GM18508 (cell line): ENCODE measurements around the gene PGBD1.

Source experiments
- ATAC-seq: cut with Tn5 transposase; IDR thresholded peaks from one replicate; pipeline ENCODE4 v1.9.1; 2021; ENCODE audit warnings: moderate number of reproducible peaks; ENCODE audit not compliant: insufficient read depth, unreplicated experiment

The PGBD1 gene

DNA sequence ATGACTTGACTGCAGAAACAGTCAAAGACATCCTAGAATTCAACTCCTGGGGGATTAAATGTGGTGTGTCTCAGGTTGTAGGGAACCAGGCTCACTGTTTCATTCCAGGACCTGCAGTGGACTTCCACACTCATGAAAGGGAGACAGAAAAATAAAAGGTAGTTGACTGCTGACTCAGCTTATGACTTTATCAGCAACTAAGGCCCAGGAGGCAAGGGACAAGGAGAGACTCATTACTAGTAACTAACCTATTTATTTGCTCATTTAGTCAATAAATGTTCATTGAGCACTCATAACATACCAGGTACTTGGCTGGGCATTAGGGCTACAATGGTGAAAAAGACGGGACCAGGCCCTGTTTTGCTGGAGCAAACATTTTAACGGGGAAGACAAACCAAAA, 51.7 kb downstream of the PGBD1 start:
- ATAC-seq = no peak

DNA sequence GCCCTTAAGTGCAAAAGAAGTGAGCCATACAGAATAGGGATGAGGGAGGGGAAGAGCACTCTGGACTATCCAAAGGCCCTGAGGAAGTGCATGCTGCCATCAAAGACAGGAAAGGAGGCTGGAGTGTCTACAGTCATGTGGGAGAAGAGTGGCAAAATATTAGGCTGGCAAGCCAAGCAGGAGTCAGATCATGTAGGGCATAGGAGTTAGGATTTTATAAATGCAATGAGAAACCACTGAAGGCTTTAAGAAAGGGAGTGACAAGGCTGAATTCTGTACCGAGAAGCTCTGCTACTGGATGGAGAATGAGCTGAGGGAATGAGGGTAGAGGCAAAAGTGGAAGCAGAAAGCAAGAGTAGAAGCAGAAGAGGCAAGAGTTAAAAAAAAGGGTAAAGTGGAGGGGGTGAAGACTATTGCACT, 52.2 kb downstream of the PGBD1 start:
- no peak for ATAC-seq

- ATAC-seq = no peak
These were observed 53.1 kb downstream of the PGBD1 start for GRCh38 chr6:28334286-28335039.

DNA sequence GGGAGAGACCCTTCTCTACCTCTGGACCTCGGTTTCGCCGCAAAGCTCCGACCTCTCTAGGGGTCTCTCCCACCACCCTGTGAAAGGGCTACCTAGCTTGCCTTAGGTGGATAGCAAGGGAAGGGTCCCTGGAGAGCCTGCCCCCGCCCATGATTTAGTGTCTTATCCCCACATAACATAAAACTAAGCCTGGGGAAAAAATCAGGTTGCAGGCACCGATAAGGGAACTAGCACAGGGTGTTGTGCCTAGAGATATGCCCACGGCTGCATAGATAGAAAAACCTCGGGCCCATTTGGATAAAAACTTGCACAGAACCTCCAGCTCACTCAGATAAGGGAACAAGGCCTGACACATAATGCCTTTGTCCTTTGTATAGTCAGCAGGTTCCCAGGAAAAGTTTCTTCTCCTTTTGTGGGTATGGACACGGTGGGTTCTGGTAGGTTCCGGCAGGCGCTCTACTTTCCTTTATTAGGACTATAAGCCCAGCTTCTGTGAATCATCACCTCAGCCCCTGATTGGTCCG, 53.7 kb downstream of the PGBD1 start:
- no peak for ATAC-seq

- ATAC-seq = peak; percentile 79
These were observed 54.4 kb downstream of the PGBD1 start, which contains the start of gene ZSCAN31 for GRCh38 chr6:28335564-28336283. Gene ZSCAN31, minus strand, starts transcription at chr6:28336148. Its CDS starts 6,465 bp downstream, at chr6:28329683.

DNA sequence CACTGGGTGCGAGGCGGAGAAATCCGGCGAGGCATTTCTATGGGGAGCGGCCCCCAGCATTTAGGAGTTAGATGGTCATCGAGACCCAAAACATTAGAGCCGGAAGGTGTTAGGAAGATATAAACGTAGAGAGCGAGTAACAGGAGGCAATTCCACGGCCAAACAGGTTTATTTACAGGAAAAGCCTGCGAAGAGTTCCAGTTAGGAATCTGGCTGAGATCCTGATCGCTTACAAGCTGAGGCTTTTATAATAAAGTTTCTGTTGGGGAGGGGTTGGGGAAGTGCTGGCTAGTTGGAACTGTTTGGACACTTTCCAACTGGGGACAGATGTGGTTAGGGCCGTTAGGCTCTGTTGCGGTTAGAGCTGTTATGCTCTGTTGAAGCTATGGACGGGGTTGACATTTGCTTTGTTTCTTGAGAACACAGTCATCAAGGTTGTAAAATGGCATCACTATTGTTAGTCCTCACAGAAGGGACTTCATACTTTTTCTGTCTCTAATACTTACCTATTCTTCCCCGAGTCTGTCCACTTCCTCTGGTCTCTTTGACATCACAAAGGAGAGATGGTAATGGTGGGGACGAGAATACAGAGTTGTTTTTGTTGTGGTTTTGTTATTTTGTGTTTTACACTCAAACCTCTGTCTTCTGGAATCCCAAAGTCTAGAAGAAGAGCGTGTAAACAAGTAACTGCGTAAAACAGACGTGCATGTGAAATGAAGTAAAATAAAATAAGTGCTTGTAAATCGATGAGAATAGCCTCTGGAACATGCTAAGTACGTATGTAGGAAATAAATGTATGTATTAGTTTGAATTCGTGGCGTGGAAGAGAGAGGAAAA, 55.1 kb downstream of the PGBD1 start:
- ATAC-seq = no peak

DNA sequence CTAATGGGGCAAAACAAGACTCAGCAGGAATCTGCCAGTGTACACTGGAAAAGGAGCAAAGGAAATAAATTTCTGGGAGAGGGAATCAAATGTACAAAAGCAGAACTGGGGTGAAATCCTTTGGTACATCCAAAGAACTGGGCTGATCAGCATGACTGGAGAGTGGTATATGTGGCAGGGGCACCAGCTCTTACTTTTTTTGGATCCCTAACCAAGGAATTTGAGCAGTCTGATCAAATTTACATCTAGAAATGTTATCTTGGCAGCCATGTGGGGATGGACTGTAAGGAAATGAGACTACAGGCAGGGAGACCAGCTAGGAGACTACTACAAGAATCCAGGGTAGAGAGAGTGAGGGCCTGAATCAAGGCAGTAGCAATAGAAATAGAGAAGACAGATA, 55.7 kb downstream of the PGBD1 start:
- ATAC-seq = no peak

DNA sequence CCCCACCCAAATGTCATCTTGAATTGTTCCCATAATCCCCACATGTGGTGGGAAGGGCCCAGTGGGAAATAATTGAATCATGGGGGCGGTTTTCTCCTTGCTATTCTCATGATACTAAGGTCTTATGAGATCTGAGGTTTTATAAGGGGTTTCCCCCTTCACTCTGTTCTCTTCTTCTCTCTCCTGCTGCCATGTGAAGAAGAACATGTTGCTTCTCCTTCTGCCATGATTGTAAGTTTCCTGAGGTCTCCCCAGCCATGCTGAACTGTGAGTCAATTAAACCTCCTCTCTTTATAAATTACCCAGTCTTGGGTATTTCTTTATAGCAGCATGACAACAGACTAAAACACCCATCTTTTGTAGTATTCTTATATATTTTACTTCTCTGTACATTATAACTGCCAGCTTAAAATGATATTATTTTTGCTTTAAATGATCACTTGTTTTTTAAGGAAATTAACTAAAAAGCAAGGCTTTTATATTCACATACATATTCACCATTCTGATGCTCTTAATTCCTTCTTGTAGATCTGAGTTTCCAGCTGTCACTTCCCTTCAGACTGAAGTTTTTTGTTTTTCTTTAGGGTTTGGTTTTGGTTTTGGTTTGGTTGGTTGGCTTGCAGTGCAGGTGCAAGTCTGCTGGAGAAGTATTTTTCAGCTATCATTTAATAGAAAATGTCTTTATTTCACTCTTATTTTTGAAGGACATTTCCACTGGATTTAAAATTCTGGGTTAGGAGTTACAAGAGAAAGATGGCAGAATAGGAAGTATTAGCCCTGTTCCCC, 59.1 kb downstream of the PGBD1 start:
- no peak for ATAC-seq

DNA sequence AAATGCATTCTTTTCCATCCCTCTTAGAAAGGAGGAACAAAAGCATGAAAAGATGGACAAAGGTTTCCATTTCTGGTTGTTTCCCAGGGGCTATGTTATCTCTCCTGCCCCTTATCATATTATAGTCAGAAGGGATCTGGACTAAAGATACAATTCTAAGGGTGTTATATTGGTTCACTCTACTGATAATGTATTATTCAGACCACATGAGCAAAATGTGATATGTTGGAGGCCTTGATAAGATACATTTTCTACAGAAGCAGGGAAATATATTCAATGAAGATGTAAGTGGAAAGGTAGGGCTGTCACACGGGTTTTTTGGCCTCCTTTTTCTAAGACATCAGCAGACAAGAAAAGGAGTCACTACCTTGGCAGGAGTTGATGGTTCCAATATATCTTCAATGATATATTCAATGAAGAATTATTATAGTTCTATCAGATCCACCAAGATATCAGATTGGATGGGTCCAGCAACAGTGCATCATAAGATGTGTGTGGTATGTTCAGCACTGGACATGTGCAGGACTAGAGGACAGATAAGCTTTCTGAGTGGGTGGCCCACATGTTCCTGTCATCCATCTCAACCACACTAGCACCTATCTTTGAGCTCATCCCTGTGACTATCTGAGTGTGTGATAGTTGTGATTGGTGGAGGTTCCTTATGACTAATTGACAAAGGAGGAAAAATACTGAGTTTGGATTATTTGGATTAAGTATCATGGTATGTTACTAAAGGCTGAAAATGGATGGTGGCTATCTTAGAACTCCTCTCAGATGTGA, 62.7 kb downstream of the PGBD1 start:
- ATAC-seq = no peak

DNA sequence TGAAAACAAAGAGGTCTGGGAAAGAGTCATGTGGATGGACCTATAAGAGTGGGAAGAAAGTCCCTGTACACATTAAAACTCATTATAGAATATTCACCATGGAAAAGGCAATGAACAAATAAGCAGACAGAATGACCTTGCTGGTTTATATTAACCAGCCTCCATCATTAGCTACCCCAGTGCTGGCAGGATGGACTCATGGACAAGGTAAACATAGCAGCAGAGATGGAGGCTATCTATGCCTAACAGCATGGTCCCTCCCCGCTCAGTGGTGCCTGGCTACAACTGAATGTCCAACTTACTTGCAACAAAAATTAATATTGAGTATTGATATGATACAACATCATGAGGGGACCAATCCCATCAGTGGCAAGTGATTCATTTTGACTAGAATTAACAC, 63.8 kb downstream of the PGBD1 start:
- ATAC-seq = no peak

DNA sequence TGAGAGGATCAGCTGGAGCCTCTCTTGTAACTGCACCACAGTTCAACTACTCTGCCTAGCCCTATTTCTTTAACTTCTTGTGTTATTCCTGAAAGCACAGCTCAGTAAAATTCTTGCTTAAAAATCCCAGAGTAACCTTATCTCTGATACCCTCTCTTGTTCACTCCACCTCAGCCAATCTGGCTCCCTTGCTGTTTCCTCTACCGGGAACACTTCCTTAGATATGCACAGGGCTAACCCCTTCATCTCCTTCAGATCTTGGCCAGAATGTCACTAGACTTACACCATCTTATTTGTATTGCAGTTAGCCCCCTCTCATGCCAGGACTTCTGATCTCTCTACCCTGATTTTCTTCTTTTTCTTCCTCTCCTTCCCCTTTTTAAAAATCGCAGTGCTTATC, 65.7 kb downstream of the PGBD1 start:
- ATAC-seq = no peak

DNA sequence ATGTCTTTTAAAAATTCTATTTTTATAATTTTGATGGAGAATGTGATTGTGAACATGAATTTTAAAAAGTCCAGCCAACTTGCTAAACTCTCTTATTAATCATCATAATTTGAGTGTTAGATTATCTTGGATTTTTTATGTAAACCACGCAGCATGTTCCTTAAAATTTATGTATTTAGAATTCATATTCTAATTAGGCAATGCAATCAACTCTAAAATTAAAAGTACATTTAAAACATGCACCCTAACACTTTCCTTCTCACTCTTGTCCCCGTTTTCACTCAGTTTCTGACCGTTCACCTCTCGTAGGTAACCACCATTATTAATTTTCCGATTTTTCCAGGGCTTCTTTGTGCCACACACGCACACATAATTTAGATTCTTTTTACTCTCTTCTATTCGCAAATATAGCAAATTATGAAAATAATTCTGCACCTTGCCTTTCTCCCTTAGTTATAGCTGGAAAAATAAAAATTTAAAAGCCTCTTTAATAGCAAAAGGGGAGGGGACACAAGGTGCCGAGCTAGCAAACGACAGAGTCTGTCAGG, 68.0 kb downstream of the PGBD1 start:
- ATAC-seq = no peak

DNA sequence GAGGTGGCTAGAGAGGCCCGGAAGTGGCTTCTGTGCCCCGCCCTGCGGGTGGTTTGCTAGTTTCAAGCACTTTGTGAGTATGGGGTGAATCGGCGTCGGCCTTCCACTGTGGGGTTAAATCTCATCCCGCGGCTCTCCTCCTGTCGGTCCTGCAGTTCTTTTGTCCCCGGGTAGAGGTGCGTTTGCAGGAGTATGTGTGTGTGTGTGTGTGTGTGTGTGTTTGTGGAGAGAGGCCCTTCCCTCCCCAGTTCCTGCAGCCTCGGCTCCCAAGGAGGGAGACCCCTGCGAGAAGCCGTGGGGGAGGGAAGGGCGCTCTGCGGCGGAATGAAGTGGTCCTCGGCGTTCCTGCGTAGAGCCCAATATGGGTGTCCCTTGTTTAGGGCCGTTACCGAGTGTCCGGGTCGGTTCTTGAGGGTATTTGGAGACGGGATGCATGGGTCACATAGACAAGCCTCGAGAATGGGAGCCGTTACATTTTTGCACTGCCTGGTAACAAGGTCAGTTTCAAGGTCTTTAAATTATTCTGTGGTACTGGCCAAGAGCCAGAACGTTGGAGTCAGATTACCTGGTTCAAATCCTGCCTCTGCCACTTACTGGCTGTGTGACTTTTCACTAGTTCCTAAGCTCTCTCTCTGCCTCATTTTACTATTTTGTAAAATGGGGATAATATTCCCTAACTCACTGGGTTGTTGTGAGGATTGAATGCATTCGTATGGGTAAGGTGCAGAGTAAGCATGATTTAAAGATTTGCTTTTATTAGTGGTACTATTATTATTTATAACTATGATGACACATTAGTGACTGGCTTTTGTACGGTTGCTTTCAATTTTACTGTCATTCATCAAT, 68.7 kb downstream of the PGBD1 start, which contains the start of gene ZKSCAN3:
Gene ZKSCAN3 (plus strand): TSS at position 56 of the 846 bp plus-strand sequence. CDS start 9,640 bp downstream, outside the sequence.
- ATAC-seq = peak; percentile 82

- ATAC-seq = no peak
These were observed 69.7 kb downstream of the PGBD1 start for GRCh38 chr6:28351087-28351486.

GRCh38 chr6:28351493-28351925, 70.1 kb downstream of the PGBD1 start:
- no peak for ATAC-seq
